Lower lobe of right lung (tissue), 2 donors: ENCODE measurements around the gene NFATC1. TPM values are rescaled to one million over a fixed set of nuclear protein-coding genes. Genes with fewer than 3 reads are reported as not detected.

Experiments used
- ATAC-seq, 2 donors: fragments of 200-7000 bp; cut with Tn5 transposase; one replicate each; pipeline ENCODE4 v1.9.1; 2020 to 2022; ENCODE audit warnings: mild to moderate bottlenecking in 2 of 2, moderate library complexity in 2 of 2
- DNase-seq: peaks from one replicate; pipeline ENCODE4 v3.0.0-alpha.2; 2020
- H3K27ac ChIP-seq: fragments of 200-600 bp; one replicate; pipeline ENCODE4 v1.8.0; 2022
- H3K27me3 ChIP-seq: fragments of 200-600 bp; one replicate; pipeline ENCODE4 v1.8.0; 2022; ENCODE audit warnings: low read depth
- H3K36me3 ChIP-seq: fragments of 200-600 bp; one replicate; pipeline ENCODE4 v1.8.0; 2022; ENCODE audit warnings: mild to moderate bottlenecking
- H3K4me1 ChIP-seq: fragments of 200-600 bp; one replicate; pipeline ENCODE4 v1.8.0; 2022
- H3K4me3 ChIP-seq: fragments of 200-600 bp; one replicate; pipeline ENCODE4 v1.8.0; 2022; ENCODE audit warnings: mild to moderate bottlenecking
- H3K9me3 ChIP-seq: fragments of 200-600 bp; one replicate; pipeline ENCODE4 v1.8.0; 2022
- CTCF ChIP-seq: fragments of 200-600 bp; IDR thresholded peaks from one replicate; pipeline ENCODE4 v1.8.0; 2022; ENCODE audit warnings: antibody characterized with exemption, mild to moderate bottlenecking
- intact Hi-C: fragments of 100-400 bp; cut with DNase I; formaldehyde crosslinking; loops from one replicate; pipeline ENCODE4 v1.11.0; 2022
- total RNA-seq: library from RNA; stranded (reverse); fragmentation: NEBNext Ultra II Directional; extraction: Animal tissue kit (Norgen Biotek cat#: 25700); gene quantifications from one replicate; pipeline ENCODE4 v1.2.1, GENCODE V29; 2021
- donor health status: DM: no; HTN: yes; CAD: no; lungs with severe emphysema.

Gene NFATC1
- total RNA-seq, 1 donor from 2014 or later, result 21.4 TPM

- TF ChIP-seq CTCF, result no peak
- DNase-seq (no peak), ATAC-seq (no peak)
- Histone ChIP-seq H3K4me1 (no peaks in the 10 kb centered on the region), H3K4me3 (no peak overlapping the region), H3K9me3 (no peaks in the 10 kb centered on the region), H3K27me3 (peaks cover 36% of the 10 kb centered on the region), H3K36me3 (no peaks in the 10 kb centered on the region), H3K27ac (no peak overlapping the region)
- intact Hi-C loops, result no loop called here
Observed at GRCh38 chr18:79546781-79547272, 151.1 kb downstream of the NFATC1 start.

- intact Hi-C loops, result no loop called here
- Histone ChIP-seq H3K4me3 (no peak overlapping the region), H3K4me1 (no peaks in the 10 kb centered on the region), H3K36me3 (no peaks in the 10 kb centered on the region), H3K27me3 (peaks cover 36% of the 10 kb centered on the region), H3K27ac (no peak overlapping the region), H3K9me3 (no peaks in the 10 kb centered on the region)
- no peak for TF ChIP-seq CTCF
- no peak for DNase-seq
- peak in 1 of 2 donors; percentile 29 for ATAC-seq
Observed at GRCh38 chr18:79547413-79548076, 151.8 kb downstream of the NFATC1 start.

GRCh38 chr18:79548077-79548450 lies 152.3 kb downstream of the NFATC1 start:
- peaks cover 36% of the 10 kb centered on the region for H3K27me3 ChIP-seq
- ATAC-seq (no peak), DNase-seq (peak; percentile 32)
- no peak overlapping the region for H3K4me3 ChIP-seq
- H3K27ac ChIP-seq, result no peak overlapping the region
- intact Hi-C loops, result no loop called here
- H3K4me1 ChIP-seq, result no peaks in the 10 kb centered on the region
- TF ChIP-seq CTCF, result no peak
- no peaks in the 10 kb centered on the region for H3K36me3 ChIP-seq
- no peaks in the 10 kb centered on the region for H3K9me3 ChIP-seq

GRCh38 chr18:79548621-79548985 lies 152.9 kb downstream of the NFATC1 start:
- intact Hi-C loops, result no loop called here

GRCh38 chr18:79548986-79549637 lies 153.4 kb downstream of the NFATC1 start:
- Histone ChIP-seq H3K36me3 (no peaks in the 10 kb centered on the region), H3K4me1 (no peaks in the 10 kb centered on the region), H3K4me3 (no peak overlapping the region), H3K9me3 (no peaks in the 10 kb centered on the region), H3K27me3 (peaks cover 32% of the 10 kb centered on the region), H3K27ac (no peak overlapping the region)
- peak in 1 of 2 donors; percentile 21 for ATAC-seq
- intact Hi-C loops, result no loop called here
- no peak for DNase-seq
- TF ChIP-seq CTCF, result no peak

More at GRCh38 chr18:79548621-79548985, 152.9 kb downstream of the NFATC1 start:
- peaks cover 36% of the 10 kb centered on the region for H3K27me3 ChIP-seq
- no peaks in the 10 kb centered on the region for H3K36me3 ChIP-seq
- H3K4me1 ChIP-seq, result no peaks in the 10 kb centered on the region
- H3K4me3 ChIP-seq, result no peak overlapping the region
- no peaks in the 10 kb centered on the region for H3K9me3 ChIP-seq
- TF ChIP-seq CTCF, result no peak
- ATAC-seq (no peak), DNase-seq (no peak)
- H3K27ac ChIP-seq, result no peak overlapping the region
